GM13976 (cell line): Measurements from ENCODE around the gene KLHL1.

ENCODE experiments used
- DNase-seq: peaks from one replicate; pipeline ENCODE4 v3.0.0; 2012; ENCODE audit warnings: low spot score
- in situ Hi-C: fragments of 300-500 bp; cut with MboI; formaldehyde crosslinking; loops from one replicate; pipeline ENCODE4 v1.12.0; 2022; ENCODE audit warnings: low sequenced_read_pairs, mixed read lengths, inconsistent platforms; ENCODE audit not compliant: unreplicated experiment
- TF ChIP-seq, protein P1 (sequence below): IDR thresholded peaks from 2 replicates; pipeline ENCODE4 v1.5.1; 2012; ENCODE audit warnings: borderline replicate concordance, mild to moderate bottlenecking; ENCODE audit not compliant: insufficient read depth; ENCODE audit errors: extremely low read depth, missing control alignments, control extremely low read depth

KLHL1 gene

DNA sequence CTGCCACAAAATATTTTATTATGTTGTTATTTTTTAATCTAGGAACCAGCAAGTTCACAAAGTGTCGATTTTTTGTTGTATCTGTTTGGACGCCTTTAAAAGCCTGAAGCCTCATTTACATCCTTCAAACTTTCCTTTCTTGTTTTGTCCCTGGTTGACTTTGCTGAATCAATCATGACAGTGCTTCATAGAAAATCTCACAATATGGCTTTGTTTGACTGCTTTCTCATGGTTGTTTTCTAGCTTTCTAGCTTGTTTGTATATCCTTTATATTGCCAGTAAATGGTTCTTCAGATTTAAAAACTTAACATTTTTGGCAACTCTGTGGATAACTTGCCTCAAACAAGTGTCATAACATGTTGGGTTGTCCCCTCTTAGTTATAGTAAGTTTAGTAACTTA lies 84.7 kb downstream of the KLHL1 start:
- no peak for DNase-seq
- TF ChIP-seq, protein P1, sequence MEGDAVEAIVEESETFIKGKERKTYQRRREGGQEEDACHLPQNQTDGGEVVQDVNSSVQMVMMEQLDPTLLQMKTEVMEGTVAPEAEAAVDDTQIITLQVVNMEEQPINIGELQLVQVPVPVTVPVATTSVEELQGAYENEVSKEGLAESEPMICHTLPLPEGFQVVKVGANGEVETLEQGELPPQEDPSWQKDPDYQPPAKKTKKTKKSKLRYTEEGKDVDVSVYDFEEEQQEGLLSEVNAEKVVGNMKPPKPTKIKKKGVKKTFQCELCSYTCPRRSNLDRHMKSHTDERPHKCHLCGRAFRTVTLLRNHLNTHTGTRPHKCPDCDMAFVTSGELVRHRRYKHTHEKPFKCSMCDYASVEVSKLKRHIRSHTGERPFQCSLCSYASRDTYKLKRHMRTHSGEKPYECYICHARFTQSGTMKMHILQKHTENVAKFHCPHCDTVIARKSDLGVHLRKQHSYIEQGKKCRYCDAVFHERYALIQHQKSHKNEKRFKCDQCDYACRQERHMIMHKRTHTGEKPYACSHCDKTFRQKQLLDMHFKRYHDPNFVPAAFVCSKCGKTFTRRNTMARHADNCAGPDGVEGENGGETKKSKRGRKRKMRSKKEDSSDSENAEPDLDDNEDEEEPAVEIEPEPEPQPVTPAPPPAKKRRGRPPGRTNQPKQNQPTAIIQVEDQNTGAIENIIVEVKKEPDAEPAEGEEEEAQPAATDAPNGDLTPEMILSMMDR: no peak
- in situ Hi-C loops: no loop called here

DNA sequence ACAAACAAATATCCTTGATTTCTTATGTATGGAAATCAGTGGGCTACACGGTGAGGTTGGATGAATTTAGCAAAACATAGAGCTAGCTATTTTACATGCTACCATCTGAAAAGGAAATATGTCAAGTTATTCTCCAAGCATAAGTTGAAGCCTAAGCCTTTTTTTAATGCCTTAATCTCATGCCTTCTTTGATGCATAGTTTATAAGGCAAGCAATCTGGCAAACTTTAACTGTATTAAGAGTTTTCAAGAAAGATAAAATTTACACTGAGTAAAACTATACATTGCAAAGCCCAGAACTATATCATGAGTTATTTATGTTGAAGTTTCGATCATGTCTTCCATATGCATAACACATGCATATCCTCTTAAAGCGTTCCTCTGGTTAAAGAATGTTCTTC lies 85.6 kb downstream of the KLHL1 start:
- TF ChIP-seq, protein P1: no peak
- in situ Hi-C loops: no loop called here
- DNase-seq: no peak

DNA sequence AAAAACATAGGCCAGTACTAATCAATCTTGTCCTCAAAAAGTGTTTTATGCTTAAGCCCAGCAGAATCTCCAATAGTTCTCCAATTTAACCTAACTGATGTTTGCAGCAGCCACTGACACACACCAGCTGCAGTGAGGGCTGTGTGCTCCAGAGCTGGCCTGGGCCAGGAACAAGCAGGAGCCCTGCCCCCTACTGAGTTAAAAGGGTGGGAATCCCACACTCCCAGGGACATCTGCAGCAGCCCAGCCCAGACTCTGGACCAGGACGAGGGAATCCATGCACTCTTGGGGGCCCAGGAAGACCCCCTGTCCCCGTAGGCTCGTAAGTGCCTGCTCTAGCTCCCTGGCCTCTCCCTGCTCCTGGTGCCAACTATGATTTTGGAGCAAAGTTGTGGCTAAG lies 92.1 kb downstream of the KLHL1 start:
- in situ Hi-C loops: no loop called here
- no peak for DNase-seq
- TF ChIP-seq, protein P1: no peak

DNA sequence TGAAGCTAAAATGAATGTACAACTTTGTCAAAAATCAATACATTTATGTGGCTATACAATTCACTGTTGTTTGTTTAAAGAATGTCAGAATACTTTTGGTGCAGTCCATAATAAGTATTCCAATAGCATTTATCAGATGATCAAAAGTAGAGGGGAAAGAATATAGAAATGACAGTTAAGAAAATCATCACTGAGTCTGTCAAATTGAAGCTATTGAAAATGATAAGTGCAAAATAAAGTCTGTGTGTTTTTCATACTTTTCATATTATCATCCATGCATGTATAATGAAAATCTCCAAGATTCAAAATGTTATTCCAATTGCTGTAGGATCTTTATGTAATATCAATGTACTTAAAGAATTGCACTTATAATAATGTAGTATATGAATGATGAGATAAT lies 93.9 kb downstream of the KLHL1 start:
- in situ Hi-C loops: no loop called here
- TF ChIP-seq, protein P1: no peak
- DNase-seq: no peak

DNA sequence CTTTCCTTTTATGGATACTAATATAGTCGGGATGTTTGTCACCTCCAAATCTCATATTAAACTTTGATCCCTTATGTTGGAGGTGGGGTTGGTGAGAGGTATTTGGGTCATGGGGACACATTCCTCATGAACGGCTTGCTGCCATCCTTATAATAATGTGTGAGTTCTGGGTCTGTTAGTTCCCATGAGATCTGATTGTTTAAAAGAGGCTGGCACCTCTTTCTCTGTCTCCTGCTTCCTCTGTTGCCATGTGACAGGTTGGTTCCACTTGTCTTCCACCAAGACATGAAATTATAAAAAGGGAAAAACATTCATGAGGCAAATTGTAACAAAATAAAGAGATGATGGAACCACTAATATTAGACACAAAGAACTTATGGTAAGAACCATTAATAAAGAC lies 108.4 kb downstream of the KLHL1 start:
- TF ChIP-seq, protein P1: no peak
- in situ Hi-C loops: no loop called here
- no peak for DNase-seq

DNA sequence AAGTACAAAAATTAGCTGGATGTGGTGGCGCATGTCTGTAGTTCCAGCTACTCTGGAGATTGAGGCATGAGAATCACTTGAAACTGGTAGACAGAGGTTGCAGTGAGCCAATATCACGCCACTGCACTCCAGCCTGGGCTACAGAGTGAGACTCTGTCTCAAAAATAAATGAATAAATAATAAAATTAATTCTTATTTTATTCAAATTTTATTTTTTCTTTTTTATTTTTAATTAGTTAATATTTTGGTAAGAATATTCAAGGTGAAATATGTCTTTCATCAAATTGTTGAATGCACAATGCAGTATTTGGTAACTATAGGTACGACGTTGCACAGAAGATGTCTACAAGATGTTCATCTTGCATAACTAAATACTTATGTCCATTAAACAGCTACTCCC lies 111.2 kb downstream of the KLHL1 start:
- TF ChIP-seq, protein P1: no peak
- in situ Hi-C loops: no loop called here
- DNase-seq: no peak

DNA sequence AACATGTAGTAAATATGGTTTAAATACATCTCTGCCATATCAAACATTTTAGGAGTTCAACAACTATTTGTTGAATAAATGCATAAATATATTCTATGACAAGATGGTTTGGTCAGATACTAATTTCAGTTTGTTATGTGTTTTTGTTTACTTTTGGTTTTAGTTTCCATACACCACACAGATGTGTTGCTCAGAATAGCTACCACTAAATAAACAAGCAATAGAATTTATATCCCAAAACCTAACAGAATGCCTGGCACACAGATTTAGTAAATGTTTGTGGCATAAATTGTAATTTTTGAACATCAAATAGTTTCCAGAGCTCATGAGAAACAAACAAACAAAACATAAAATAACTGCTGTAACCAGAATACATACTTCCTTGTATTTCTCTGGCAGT lies 127.5 kb downstream of the KLHL1 start:
- in situ Hi-C loops: no loop called here
- TF ChIP-seq, protein P1: no peak

More for the DNA sequence above, 127.5 kb downstream of the KLHL1 start:
- DNase-seq: no peak
